ENCODE measurements around the gene GALNT18. TPM values are rescaled to one million over a fixed set of nuclear protein-coding genes. Genes with fewer than 3 reads are reported as not detected.

The GALNT18 gene
- total RNA-seq, 2 donors from 2014 or later: not detected

- H3K27me3 Mint-ChIP-seq: peaks cover 22% of the 10 kb centered on the region
- H3K9me3 ChIP-seq (ENCODE audit: control insufficient read depth, low read length, poor library complexity, severe bottlenecking): no peaks in the 10 kb centered on the region
- DNase-seq (no peak), ATAC-seq (no peak)
- H3K36me3 Mint-ChIP-seq (ENCODE audit: low read depth): no peaks in the 10 kb centered on the region
- no peaks in the 10 kb centered on the region for H3K4me1 Mint-ChIP-seq
- H3K27ac Mint-ChIP-seq: no peak overlapping the region
- H3K4me3 Mint-ChIP-seq: no peak overlapping the region
Measured at GRCh38 chr11:11382858-11383532, 238.8 kb downstream of the GALNT18 start.

GRCh38 chr11:11381471-11382105, 240.2 kb downstream of the GALNT18 start:
- Mint-ChIP-seq H3K4me1 (no peaks in the 10 kb centered on the region), H3K36me3 (ENCODE audit: low read depth) (no peaks in the 10 kb centered on the region), H3K27me3 (peaks cover 15% of the 10 kb centered on the region), H3K27ac (no peak overlapping the region), H3K4me3 (no peak overlapping the region)
- ATAC-seq (no peak), DNase-seq (no peak)
- H3K9me3 ChIP-seq (ENCODE audit: control insufficient read depth, low read length, poor library complexity, severe bottlenecking): no peaks in the 10 kb centered on the region

GRCh38 chr11:11380883-11381282, 240.9 kb downstream of the GALNT18 start:
- ATAC-seq: no peak

GRCh38 chr11:11380340-11380739, 241.5 kb downstream of the GALNT18 start:
- no peak overlapping the region for H3K27ac Mint-ChIP-seq
- no peaks in the 10 kb centered on the region for H3K9me3 ChIP-seq (ENCODE audit: control insufficient read depth, low read length, poor library complexity, severe bottlenecking)
- ATAC-seq: no peak
- no peak overlapping the region for H3K4me3 Mint-ChIP-seq
- H3K27me3 Mint-ChIP-seq: peaks cover 15% of the 10 kb centered on the region
- no peak for DNase-seq
- H3K4me1 Mint-ChIP-seq: no peaks in the 10 kb centered on the region
- no peaks in the 10 kb centered on the region for H3K36me3 Mint-ChIP-seq (ENCODE audit: low read depth)

More at GRCh38 chr11:11380883-11381282, 240.9 kb downstream of the GALNT18 start:
- no peaks in the 10 kb centered on the region for H3K36me3 Mint-ChIP-seq (ENCODE audit: low read depth)
- peaks cover 15% of the 10 kb centered on the region for H3K27me3 Mint-ChIP-seq
- DNase-seq: no peak
- no peak overlapping the region for H3K27ac Mint-ChIP-seq
- H3K9me3 ChIP-seq (ENCODE audit: control insufficient read depth, low read length, poor library complexity, severe bottlenecking): no peaks in the 10 kb centered on the region
- no peak overlapping the region for H3K4me3 Mint-ChIP-seq
- no peaks in the 10 kb centered on the region for H3K4me1 Mint-ChIP-seq

- Mint-ChIP-seq H3K4me1 (no peaks in the 10 kb centered on the region), H3K36me3 (ENCODE audit: low read depth) (no peaks in the 10 kb centered on the region), H3K4me3 (no peak overlapping the region), H3K27me3 (peaks cover 15% of the 10 kb centered on the region), H3K27ac (no peak overlapping the region)
- ATAC-seq: no peak
- no peak for DNase-seq
- H3K9me3 ChIP-seq (ENCODE audit: control insufficient read depth, low read length, poor library complexity, severe bottlenecking): no peaks in the 10 kb centered on the region
Measured at GRCh38 chr11:11379661-11380060, 242.1 kb downstream of the GALNT18 start.

GRCh38 chr11:11378184-11378940, 243.4 kb downstream of the GALNT18 start:
- DNase-seq: no peak
- Mint-ChIP-seq H3K4me3 (no peak overlapping the region), H3K36me3 (ENCODE audit: low read depth) (no peaks in the 10 kb centered on the region), H3K27me3 (peaks cover 26% of the 10 kb centered on the region), H3K27ac (no peak overlapping the region), H3K4me1 (no peaks in the 10 kb centered on the region)
- no peaks in the 10 kb centered on the region for H3K9me3 ChIP-seq (ENCODE audit: control insufficient read depth, low read length, poor library complexity, severe bottlenecking)
- no peak for ATAC-seq

- Mint-ChIP-seq H3K27ac (no peak overlapping the region), H3K36me3 (ENCODE audit: low read depth) (no peaks in the 10 kb centered on the region), H3K27me3 (peaks cover 40% of the 10 kb centered on the region), H3K4me3 (no peak overlapping the region), H3K4me1 (no peaks in the 10 kb centered on the region)
- ATAC-seq (no peak), DNase-seq (no peak)
- H3K9me3 ChIP-seq (ENCODE audit: control insufficient read depth, low read length, poor library complexity, severe bottlenecking): no peaks in the 10 kb centered on the region
Measured at GRCh38 chr11:11374358-11375148, 247.3 kb downstream of the GALNT18 start.

- H3K9me3 ChIP-seq (ENCODE audit: control insufficient read depth, low read length, poor library complexity, severe bottlenecking): no peaks in the 10 kb centered on the region
- Mint-ChIP-seq H3K27me3 (peaks cover 38% of the 10 kb centered on the region), H3K27ac (no peak overlapping the region), H3K4me1 (no peaks in the 10 kb centered on the region), H3K4me3 (no peak overlapping the region), H3K36me3 (ENCODE audit: low read depth) (no peaks in the 10 kb centered on the region)
- no peak for DNase-seq
- ATAC-seq: no peak
Measured at GRCh38 chr11:11373934-11374333, 247.9 kb downstream of the GALNT18 start.

GRCh38 chr11:11372461-11372860, 249.3 kb downstream of the GALNT18 start:
- Mint-ChIP-seq H3K36me3 (ENCODE audit: low read depth) (no peaks in the 10 kb centered on the region), H3K4me1 (no peaks in the 10 kb centered on the region), H3K4me3 (no peak overlapping the region), H3K27ac (no peak overlapping the region), H3K27me3 (peaks cover 30% of the 10 kb centered on the region)
- no peak for DNase-seq
- no peak for ATAC-seq
- H3K9me3 ChIP-seq (ENCODE audit: control insufficient read depth, low read length, poor library complexity, severe bottlenecking): no peaks in the 10 kb centered on the region

GRCh38 chr11:11370962-11371303, 250.9 kb downstream of the GALNT18 start:
- Mint-ChIP-seq H3K36me3 (ENCODE audit: low read depth) (no peaks in the 10 kb centered on the region), H3K4me3 (no peak overlapping the region), H3K27ac (no peak overlapping the region), H3K4me1 (no peaks in the 10 kb centered on the region), H3K27me3 (peaks cover 30% of the 10 kb centered on the region)
- no peaks in the 10 kb centered on the region for H3K9me3 ChIP-seq (ENCODE audit: control insufficient read depth, low read length, poor library complexity, severe bottlenecking)
- no peak for ATAC-seq
- no peak for DNase-seq

- Mint-ChIP-seq H3K4me1 (no peaks in the 10 kb centered on the region), H3K27ac (no peak overlapping the region), H3K27me3 (peaks cover 30% of the 10 kb centered on the region), H3K36me3 (ENCODE audit: low read depth) (no peaks in the 10 kb centered on the region), H3K4me3 (no peak overlapping the region)
- DNase-seq (no peak), ATAC-seq (no peak)
- H3K9me3 ChIP-seq (ENCODE audit: control insufficient read depth, low read length, poor library complexity, severe bottlenecking): no peaks in the 10 kb centered on the region
Measured at GRCh38 chr11:11370255-11370961, 251.4 kb downstream of the GALNT18 start.

GRCh38 chr11:11366793-11367192, 255.0 kb downstream of the GALNT18 start:
- H3K9me3 ChIP-seq (ENCODE audit: control insufficient read depth, low read length, poor library complexity, severe bottlenecking): no peaks in the 10 kb centered on the region
- ATAC-seq (no peak), DNase-seq (no peak)
- Mint-ChIP-seq H3K27me3 (peaks cover 22% of the 10 kb centered on the region), H3K27ac (no peak overlapping the region), H3K4me3 (no peak overlapping the region), H3K4me1 (no peaks in the 10 kb centered on the region), H3K36me3 (ENCODE audit: low read depth) (no peaks in the 10 kb centered on the region)

Measured in T-helper 17 cell (primary cell).